ENCODE measurements around the gene ZNF383. TPM values are rescaled to one million over a fixed set of nuclear protein-coding genes. Genes with fewer than 3 reads are reported as not detected.
"Not testable (repeated sequence)": the region's sequence is repeated elsewhere in the genome, so short reads cannot be mapped to it uniquely, and the experiment has no call there.

Gene ZNF383
- total and polyA plus RNA-seq, 5 donors: 5.7 to 12.8 (median 11.5) TPM

DNA sequence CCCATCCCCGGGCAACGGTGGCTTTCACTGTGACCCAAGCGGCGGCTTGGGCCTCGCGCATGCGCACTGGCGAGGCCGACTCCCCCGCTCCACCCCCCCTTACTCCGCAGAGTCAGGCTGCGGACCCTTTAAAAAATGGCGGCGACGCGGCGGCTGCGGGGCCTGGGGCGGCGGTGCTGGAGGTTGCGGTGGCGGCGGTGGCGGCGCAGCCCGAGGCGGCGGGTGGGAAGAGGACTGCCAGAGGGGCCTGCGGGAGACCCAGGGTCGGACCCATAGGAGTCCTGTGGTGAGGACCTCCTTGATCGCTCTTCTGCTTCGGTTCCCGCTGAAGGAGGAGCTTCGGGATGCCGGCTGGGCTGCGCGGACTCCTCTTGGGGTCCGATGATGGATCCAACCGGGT lies 76.2 kb downstream of the ZNF383 start:
- H3K9me3 ChIP-seq (ENCODE audit: control insufficient read depth, low read length); H3K4me3 ChIP-seq (ENCODE audit: low read length); H3K27ac ChIP-seq (ENCODE audit: low read length); ATAC-seq; H3K4me1 ChIP-seq (ENCODE audit: control insufficient read depth, insufficient read depth, low read length); H3K27me3 ChIP-seq (ENCODE audit: control insufficient read depth, insufficient read depth); intact Hi-C loops (cut with DNase I): not testable (repeated sequence)
- WGBS: 93% methylated on average over 20 of the region's 39 CpGs
- peak; percentile 28 to 49 (median 41) for DNase-seq

Other genes with a start within 250 kb of the ZNF383 start
- 10 to 100 TPM in 2 of 4 donors, 1 to 10 TPM in 2; 8.7 to 11.9 (median 9.9) TPM for gene ZNF420, start 139.8 kb upstream of the ZNF383 start, total RNA-seq
- 4.5 TPM for gene ZNF420, start 139.8 kb upstream of the ZNF383 start, polyA plus RNA-seq
- gene ZNF585A, start 45.5 kb upstream of the ZNF383 start, total RNA-seq: 10 to 100 TPM; 11.0 to 13.3 (median 12.6) TPM
- gene ZNF585A, start 45.5 kb upstream of the ZNF383 start, polyA plus RNA-seq: 18.1 TPM
- gene ZNF585B, start 7.7 kb upstream of the ZNF383 start, total RNA-seq: 10 to 100 TPM; 12.6 to 15.0 (median 14.5) TPM
- gene ZNF585B, start 7.7 kb upstream of the ZNF383 start, polyA plus RNA-seq: 6.0 TPM
- gene ZNF527, start 152.9 kb downstream of the ZNF383 start, total RNA-seq: 1 to 10 TPM; 5.4 to 7.9 (median 6.9) TPM
- 4.2 TPM for gene ZNF527, start 152.9 kb downstream of the ZNF383 start, polyA plus RNA-seq
- gene ZNF569, start 249.2 kb downstream of the ZNF383 start, total RNA-seq: 1 to 10 TPM; 4.7 to 7.9 (median 6.6) TPM
- gene ZNF569, start 249.2 kb downstream of the ZNF383 start, polyA plus RNA-seq: 3.5 TPM

Measured in right cardiac atrium (tissue), 5 donors.